B cell (primary cell): ENCODE data around the gene SNAPC3.

Experiments used
- CTCF ChIP-seq: fragments of 200-600 bp; IDR thresholded peaks from one replicate; pipeline ENCODE4 v1.8.0; 2022; ENCODE audit warnings: antibody characterized with exemption, mild to moderate bottlenecking
- EZH2 ChIP-seq: IDR thresholded peaks from 2 replicates; pipeline ENCODE4 v1.6.1; 2012; ENCODE audit warnings: borderline replicate concordance, low read depth, mild to moderate bottlenecking, moderate library complexity, low read length; ENCODE audit not compliant: insufficient read depth, poor library complexity, severe bottlenecking

GRCh38 chr9:15482146-15482545 lies 59.5 kb downstream of the SNAPC3 start:
- TF ChIP-seq CTCF (no peak), EZH2 (no peak)
